ENCODE results near the gene RICTOR. TPM values are rescaled to one million over a fixed set of nuclear protein-coding genes. Genes with fewer than 3 reads are reported as not detected.

Gene RICTOR
- total and polyA plus RNA-seq, 2 donors (not counting 3 experiments of a cell fraction or from before 2014, with no cell fraction given) = 9.2 to 38.0 TPM

DNA sequence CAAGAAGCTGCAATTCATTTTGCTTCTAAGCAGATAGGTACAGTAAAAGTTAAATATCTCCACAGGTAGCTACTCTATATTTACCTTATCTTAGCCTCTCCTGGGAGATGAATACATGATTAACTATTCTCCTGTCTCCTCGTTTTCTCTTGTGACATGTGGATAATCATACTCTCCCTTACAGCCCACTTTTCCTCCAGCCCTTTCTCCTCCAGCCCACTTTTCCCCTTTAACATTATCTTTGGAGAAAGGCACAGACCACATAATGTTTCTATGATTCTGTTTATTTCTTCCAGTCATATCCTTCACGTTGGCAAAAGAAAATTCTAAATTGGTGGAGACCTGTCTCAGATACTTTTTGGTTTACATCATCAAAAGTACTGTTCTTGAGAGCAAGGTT, 144.4 kb downstream of the RICTOR start:
- dilution Hi-C loops (cut with MboI; ENCODE audit: extremely low pct_ligation_motif_present, low sequenced_read_pairs) (no loop called here), intact Hi-C loops (cut with micrococcal nuclease) (loop anchor here (10.0 kb wide), 1 partner anchor 375 kb away; the partner anchor contains the start of gene LIFR)
- TF ChIP-seq EZH2 (IDR thresholded peaks at IDR 0.05; ENCODE audit: borderline replicate concordance, low read depth, low read length, severe bottlenecking) = no peak
- TF ChIP-seq, protein P1, sequence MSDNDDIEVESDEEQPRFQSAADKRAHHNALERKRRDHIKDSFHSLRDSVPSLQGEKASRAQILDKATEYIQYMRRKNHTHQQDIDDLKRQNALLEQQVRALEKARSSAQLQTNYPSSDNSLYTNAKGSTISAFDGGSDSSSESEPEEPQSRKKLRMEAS (IDR thresholded peaks at IDR 0.05; ENCODE audit: insufficient read depth, insufficient read length) = no peak
- TF ChIP-seq MYC (IDR thresholded peaks at IDR 0.05; ENCODE audit: low read depth, low read length) = no peak
- no peak for TF ChIP-seq POLR2AphosphoS5 (IDR thresholded peaks at IDR 0.05; ENCODE audit: insufficient read depth, low read depth, low read length)
- TF ChIP-seq JUN (IDR thresholded peaks at IDR 0.05; ENCODE audit: borderline replicate concordance, insufficient read depth, insufficient read length, low read depth) = no peak
- TF ChIP-seq, protein P2, sequence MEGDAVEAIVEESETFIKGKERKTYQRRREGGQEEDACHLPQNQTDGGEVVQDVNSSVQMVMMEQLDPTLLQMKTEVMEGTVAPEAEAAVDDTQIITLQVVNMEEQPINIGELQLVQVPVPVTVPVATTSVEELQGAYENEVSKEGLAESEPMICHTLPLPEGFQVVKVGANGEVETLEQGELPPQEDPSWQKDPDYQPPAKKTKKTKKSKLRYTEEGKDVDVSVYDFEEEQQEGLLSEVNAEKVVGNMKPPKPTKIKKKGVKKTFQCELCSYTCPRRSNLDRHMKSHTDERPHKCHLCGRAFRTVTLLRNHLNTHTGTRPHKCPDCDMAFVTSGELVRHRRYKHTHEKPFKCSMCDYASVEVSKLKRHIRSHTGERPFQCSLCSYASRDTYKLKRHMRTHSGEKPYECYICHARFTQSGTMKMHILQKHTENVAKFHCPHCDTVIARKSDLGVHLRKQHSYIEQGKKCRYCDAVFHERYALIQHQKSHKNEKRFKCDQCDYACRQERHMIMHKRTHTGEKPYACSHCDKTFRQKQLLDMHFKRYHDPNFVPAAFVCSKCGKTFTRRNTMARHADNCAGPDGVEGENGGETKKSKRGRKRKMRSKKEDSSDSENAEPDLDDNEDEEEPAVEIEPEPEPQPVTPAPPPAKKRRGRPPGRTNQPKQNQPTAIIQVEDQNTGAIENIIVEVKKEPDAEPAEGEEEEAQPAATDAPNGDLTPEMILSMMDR (IDR thresholded peaks at IDR 0.05; ENCODE audit: extremely low read depth in 1 of 2, insufficient read depth in 1 of 2, low read depth in 1 of 2, low read length in 2 of 2) = no peak
- no peak for TF ChIP-seq GATA2 (IDR thresholded peaks at IDR 0.05; ENCODE audit: insufficient read depth, insufficient read length, low read depth, low read length)
- TF ChIP-seq FOS (IDR thresholded peaks at IDR 0.05; ENCODE audit: borderline replicate concordance, insufficient read depth, low read length) = no peak
- no peak for TF ChIP-seq POLR2A (IDR thresholded peaks at IDR 0.05; ENCODE audit: low read depth, low read length)
- ChIA-PET POLR2A (no interaction called here), CTCF (no interaction called here)
- H3K9me1 ChIP-seq (replicated peaks; ENCODE audit: control insufficient read depth, extremely low read depth, insufficient read depth, low read length) = no peaks in the 10 kb centered on the region
- FAIRE-seq (no peak), DNase-seq (ENCODE audit: low read depth, low spot score) (no peak)
- H2AFZ ChIP-seq (ENCODE audit: low read depth, low read length) = no peak overlapping the region
- H3K27me3 ChIP-seq (ENCODE audit: control insufficient read depth in 2 of 2, insufficient read depth in 2 of 2, low read length in 2 of 2) = no peaks in the 10 kb centered on the region
- H3K4me2 ChIP-seq (ENCODE audit: insufficient read depth, low read length) = no peak overlapping the region
- no peaks in the 10 kb centered on the region for H3K4me1 ChIP-seq (ENCODE audit: control insufficient read depth, extremely low read depth, insufficient read depth, low read length)
- no peak overlapping the region for H3K27ac ChIP-seq (ENCODE audit: insufficient read depth, low read depth, low read length)
- no TSS peak for BruUV-seq (replicated peaks)
- no peaks in the 10 kb centered on the region for H3K36me3 ChIP-seq (ENCODE audit: control insufficient read depth in 2 of 2, extremely low read depth in 1 of 2, insufficient read depth in 2 of 2, low read length in 2 of 2)
- no peak overlapping the region for H3K9ac ChIP-seq (replicated peaks; ENCODE audit: extremely low read depth, insufficient read depth, low read length)
- no peaks in the 10 kb centered on the region for H4K20me1 ChIP-seq (replicated peaks; ENCODE audit: control insufficient read depth, extremely low read depth, insufficient read depth, low read length)
- no peaks in the 10 kb centered on the region for H3K9me3 ChIP-seq (replicated peaks; ENCODE audit: control insufficient read depth, insufficient read depth, low read length)
- no peak overlapping the region for H3K4me3 ChIP-seq (replicated peaks in 1 of 3; ENCODE audit: insufficient read depth in 1 of 3, low read depth in 1 of 3, low read length in 3 of 3)
- no peaks in the 10 kb centered on the region for H3K79me2 ChIP-seq (ENCODE audit: control insufficient read depth, insufficient read depth, low read length)
